ENCODE measurements around the gene IFNA7. TPM values are rescaled to one million over a fixed set of nuclear protein-coding genes. Genes with fewer than 3 reads are reported as not detected.
"Not testable (repeated sequence)": the region's sequence is repeated elsewhere in the genome, so short reads cannot be mapped to it uniquely, and the experiment has no call there.

The IFNA7 gene
- total RNA-seq, 2 donors from 2014 or later, result not detected

GRCh38 chr9:21234153-21234687 lies 32.2 kb upstream of the IFNA7 start:
- no peak overlapping the region for H3K4me3 ChIP-seq (ENCODE audit: low read length)
- H3K27me3 ChIP-seq (ENCODE audit: control insufficient read depth, insufficient read depth, low read length, poor library complexity, severe bottlenecking), result peaks cover 23% of the 10 kb centered on the region
- TF ChIP-seq CTCF (conservative IDR thresholded peaks at IDR 0.05), result no peak
- no peak overlapping the region for H3K4me3 Mint-ChIP-seq
- no peaks in the 10 kb centered on the region for H3K36me3 ChIP-seq (ENCODE audit: control insufficient read depth, insufficient read depth, low read length)
- peaks cover 68% of the 10 kb centered on the region for H3K27me3 Mint-ChIP-seq (ENCODE audit: insufficient read depth)
- H3K27ac Mint-ChIP-seq, result no peak overlapping the region
- no peaks in the 10 kb centered on the region for H3K9me3 ChIP-seq (ENCODE audit: control insufficient read depth, low read length)
- no peaks in the 10 kb centered on the region for H3K36me3 Mint-ChIP-seq (ENCODE audit: low read depth)
- no peaks in the 10 kb centered on the region for H3K9me3 Mint-ChIP-seq
- no peak for DNase-seq
- no peaks in the 10 kb centered on the region for H3K4me1 ChIP-seq (ENCODE audit: control insufficient read depth, insufficient read depth, low read length)
- no peak overlapping the region for H3K27ac ChIP-seq (ENCODE audit: low read depth, low read length)
- H3K4me1 Mint-ChIP-seq, result no peaks in the 10 kb centered on the region
- H3K9ac ChIP-seq (ENCODE audit: extremely low read depth, low read length, poor library complexity, severe bottlenecking), result no peak overlapping the region
- 87 to 93% methylated on average over 2 to 4 of the region's 4 CpGs for WGBS, 2 experiments (ENCODE audit: insufficient coverage in 1 of 2, insufficient read length in 1 of 2)

GRCh38 chr9:21233258-21233657 lies 31.3 kb upstream of the IFNA7 start:
- H3K9me3 Mint-ChIP-seq, result no peaks in the 10 kb centered on the region
- Histone ChIP-seq H3K4me1 (ENCODE audit: control insufficient read depth, insufficient read depth, low read length) (no peaks in the 10 kb centered on the region), H3K27me3 (ENCODE audit: control insufficient read depth, insufficient read depth, low read length, poor library complexity, severe bottlenecking) (peaks cover 23% of the 10 kb centered on the region), H3K9ac (ENCODE audit: extremely low read depth, low read length, poor library complexity, severe bottlenecking) (no peak overlapping the region), H3K9me3 (ENCODE audit: control insufficient read depth, low read length) (no peaks in the 10 kb centered on the region), H3K27ac (ENCODE audit: low read depth, low read length) (no peak overlapping the region), H3K36me3 (ENCODE audit: control insufficient read depth, insufficient read depth, low read length) (no peaks in the 10 kb centered on the region), H3K4me3 (ENCODE audit: low read length) (no peak overlapping the region)
- H3K27ac Mint-ChIP-seq, result no peak overlapping the region
- no peaks in the 10 kb centered on the region for H3K36me3 Mint-ChIP-seq (ENCODE audit: low read depth)
- no peak for DNase-seq
- whole genome bisulfite sequencing, 2 experiments (ENCODE audit: insufficient coverage in 1 of 2, insufficient read length in 1 of 2), result 87 to 92% methylated on average over 2 of the region's 2 CpGs
- no peak for TF ChIP-seq CTCF (conservative IDR thresholded peaks at IDR 0.05)
- H3K4me1 Mint-ChIP-seq, result no peaks in the 10 kb centered on the region
- no peak overlapping the region for H3K4me3 Mint-ChIP-seq
- H3K27me3 Mint-ChIP-seq (ENCODE audit: insufficient read depth), result peaks cover 63% of the 10 kb centered on the region

GRCh38 chr9:21228122-21228521 lies 26.1 kb upstream of the IFNA7 start, which contains the start of gene IFNA17:
IFNA17 (minus strand) TSS chr9:21228222; CDS start chr9:21228173, 49 bp downstream.
- no peak within 1 kb of the TSS for H3K4me3 ChIP-seq (ENCODE audit: low read length)
- H3K9me3 ChIP-seq (ENCODE audit: control insufficient read depth, low read length), result no peaks in the 10 kb centered on the region
- WGBS, 2 experiments (ENCODE audit: insufficient coverage in 1 of 2, insufficient read length in 1 of 2), result 92% methylated on average over 2 of the region's 2 CpGs; no CpG with 5 or more reads in 1 of the 2 experiments
- TF ChIP-seq CTCF (conservative IDR thresholded peaks at IDR 0.05), result no peak
- H3K4me3 Mint-ChIP-seq, result no peak within 1 kb of the TSS
- peaks cover 35% of the 10 kb centered on the region for H3K27me3 Mint-ChIP-seq (ENCODE audit: insufficient read depth)
- DNase-seq, result no peak
- H3K36me3 ChIP-seq (ENCODE audit: control insufficient read depth, insufficient read depth, low read length), result no peaks in the 10 kb centered on the region
- H3K4me1 ChIP-seq (ENCODE audit: control insufficient read depth, insufficient read depth, low read length), result no peaks in the 10 kb centered on the region
- H3K9me3 Mint-ChIP-seq, result no peaks in the 10 kb centered on the region
- H3K4me1 Mint-ChIP-seq, result no peaks in the 10 kb centered on the region
- no peak within 1 kb of the TSS for H3K9ac ChIP-seq (ENCODE audit: extremely low read depth, low read length, poor library complexity, severe bottlenecking)
- no peaks in the 10 kb centered on the region for H3K36me3 Mint-ChIP-seq (ENCODE audit: low read depth)
- H3K27ac ChIP-seq (ENCODE audit: low read depth, low read length), result no peak within 1 kb of the TSS
- H3K27me3 ChIP-seq (ENCODE audit: control insufficient read depth, insufficient read depth, low read length, poor library complexity, severe bottlenecking), result peaks cover 4% of the 10 kb centered on the region
- no peak within 1 kb of the TSS for H3K27ac Mint-ChIP-seq

GRCh38 chr9:21217211-21217610 lies 15.2 kb upstream of the IFNA7 start, which contains the start of gene IFNA16:
IFNA16 (minus strand) TSS chr9:21217311; CDS start chr9:21217305, 6 bp downstream.
- peaks cover 58% of the 10 kb centered on the region for H3K27me3 Mint-ChIP-seq (ENCODE audit: insufficient read depth)

More at GRCh38 chr9:21217211-21217610, 15.2 kb upstream of the IFNA7 start, which contains the start of gene IFNA16:
- H3K9ac ChIP-seq (ENCODE audit: extremely low read depth, low read length, poor library complexity, severe bottlenecking); H3K27me3 ChIP-seq (ENCODE audit: control insufficient read depth, insufficient read depth, low read length, poor library complexity, severe bottlenecking); DNase-seq; H3K4me3 ChIP-seq (ENCODE audit: low read length); H3K9me3 Mint-ChIP-seq; H3K4me3 Mint-ChIP-seq; H3K27ac ChIP-seq (ENCODE audit: low read depth, low read length); H3K36me3 ChIP-seq (ENCODE audit: control insufficient read depth, insufficient read depth, low read length); H3K27ac Mint-ChIP-seq; H3K9me3 ChIP-seq (ENCODE audit: control insufficient read depth, low read length); H3K36me3 Mint-ChIP-seq (ENCODE audit: low read depth); H3K4me1 ChIP-seq (ENCODE audit: control insufficient read depth, insufficient read depth, low read length); H3K4me1 Mint-ChIP-seq: not testable (repeated sequence)
- 94% methylated on average over 1 of the region's 1 CpG; no CpG with 5 or more reads in 1 of the 2 experiments for WGBS, 2 experiments (ENCODE audit: insufficient coverage in 1 of 2, insufficient read length in 1 of 2)
